Liver (tissue), 9 donors: ENCODE results near the gene RAP1GAP2. TPM values are rescaled to one million over a fixed set of nuclear protein-coding genes. Genes with fewer than 3 reads are reported as not detected.

Experiments used
- DNase-seq: peaks from one replicate; pipeline ENCODE4 v3.0.0-alpha.2; 2017; ENCODE audit warnings: low spot score
- H3K27ac ChIP-seq, 2 donors: one replicate each; pipeline ENCODE4 v1.7.0; 2013; ENCODE audit warnings: inconsistent platforms in 2 of 2, low read length in 2 of 2, control low read depth in 1 of 2, low read depth in 1 of 2, mild to moderate bottlenecking in 1 of 2
- H3K27me3 ChIP-seq, 4 donors: one replicate each; pipeline versions ENCODE4 v1.6.1 to v1.7.0; 2013; ENCODE audit warnings: low read length in 3 of 4, inconsistent platforms in 1 of 4, mild to moderate bottlenecking in 1 of 4, moderate library complexity in 1 of 4; ENCODE audit not compliant: control insufficient read depth in 4 of 4, insufficient read depth in 4 of 4
- H3K36me3 ChIP-seq, 4 donors: one replicate each; pipeline versions ENCODE4 v1.6.1 to v1.7.0; 2013; ENCODE audit warnings: low read length in 3 of 4, mild to moderate bottlenecking in 3 of 4, low read depth in 1 of 4, moderate library complexity in 1 of 4; ENCODE audit not compliant: control insufficient read depth in 4 of 4, insufficient read depth in 3 of 4
- H3K4me1 ChIP-seq, 4 donors: one replicate each; pipeline versions ENCODE4 v1.6.1 to v1.7.0; 2013; ENCODE audit warnings: low read length in 3 of 4, mild to moderate bottlenecking in 3 of 4, moderate library complexity in 1 of 4; ENCODE audit not compliant: control insufficient read depth in 4 of 4, insufficient read depth in 4 of 4
- H3K4me3 ChIP-seq, 3 donors: one replicate each; pipeline versions ENCODE4 v1.6.1 to v1.7.0; 2013; ENCODE audit warnings: low read length in 3 of 3, control low read depth in 1 of 3, low read depth in 1 of 3, mild to moderate bottlenecking in 1 of 3
- H3K9ac ChIP-seq, 2 donors: one replicate each; pipeline ENCODE4 v1.7.0; 2013; ENCODE audit warnings: low read length in 2 of 2, mild to moderate bottlenecking in 2 of 2, moderate library complexity in 2 of 2, control low read depth in 1 of 2, low read depth in 1 of 2
- H3K9me3 ChIP-seq, 4 donors: one replicate each; pipeline versions ENCODE4 v1.6.1 to v1.7.0; 2013; ENCODE audit warnings: low read length in 3 of 4; ENCODE audit not compliant: control insufficient read depth in 4 of 4
- EGR1 ChIP-seq, 2 donors: IDR thresholded peaks; 2 replicates each; pipeline ENCODE4 v1.6.1; 2016 to 2018; ENCODE audit warnings: antibody characterized with exemption in 2 of 2, low read depth in 2 of 2
- FOXA1 ChIP-seq: IDR thresholded peaks from 2 replicates; pipeline ENCODE4 v1.6.1; 2016; ENCODE audit warnings: antibody characterized with exemption
- FOXA2 ChIP-seq: IDR thresholded peaks from 2 replicates; pipeline ENCODE4 v1.6.1; 2016; ENCODE audit warnings: antibody characterized with exemption
- GABPA ChIP-seq, 2 donors: IDR thresholded peaks in 1 of 2; conservative IDR thresholded peaks in 1 of 2; 2 replicates each; pipeline ENCODE4 v1.6.1; 2016; ENCODE audit warnings: antibody characterized with exemption in 2 of 2, mild to moderate bottlenecking in 1 of 2, moderate library complexity in 1 of 2
- HNF4A ChIP-seq, 2 donors: conservative IDR thresholded peaks; 2 replicates each; pipeline ENCODE4 v1.6.1; 2016; ENCODE audit warnings: antibody characterized with exemption in 2 of 2, mild to moderate bottlenecking in 2 of 2
- NR2F2 ChIP-seq: IDR thresholded peaks from 2 replicates; pipeline ENCODE4 v1.6.1; 2016; ENCODE audit warnings: antibody characterized with exemption
- RAD21 ChIP-seq, 2 donors: IDR thresholded peaks; 2 replicates each; pipeline ENCODE4 v1.6.1; 2016; ENCODE audit warnings: antibody characterized with exemption in 2 of 2, mild to moderate bottlenecking in 2 of 2
- RXRA ChIP-seq, 2 donors: IDR thresholded peaks; 2 replicates each; pipeline ENCODE4 v1.6.1; 2017 to 2018; ENCODE audit warnings: antibody characterized with exemption in 2 of 2, mild to moderate bottlenecking in 1 of 2
- SP1 ChIP-seq: IDR thresholded peaks from 2 replicates; pipeline ENCODE4 v1.6.1; 2018; ENCODE audit warnings: antibody characterized with exemption, mild to moderate bottlenecking
- YY1 ChIP-seq: IDR thresholded peaks from 2 replicates; pipeline ENCODE4 v1.6.1; 2016; ENCODE audit warnings: antibody characterized with exemption, mild to moderate bottlenecking
- WGBS: extraction: QIAGEN DNeasy Blood & Tissue Kit; methylation state at CpG from one replicate; pipeline ENCODE4 v1.1.7; 2013; 5-methylcytosine and 5-hydroxymethylcytosine counted together
- polyA plus RNA-seq, 2 donors: library from polyadenylated mRNA; stranded (reverse) in 1 of 2; unstranded in 1 of 2; fragments of 200-250 nt in 1 of 2; fragments of >200 nt in 1 of 2; fragmentation: Nextera tagmentation in 1 of 2; extraction: Ambion mirVana in 1 of 2; gene quantifications; one replicate each; pipeline versions ENCODE4 v1.2.1 to v1.2.3, GENCODE V29; 2013 to 2015
- total RNA-seq, 2 donors: library from RNA; depleted of rRNA; stranded (reverse); fragments of >200 nt; gene quantifications; one replicate each; pipeline ENCODE4 v1.2.3, GENCODE V29; 2014
- TF ChIP-seq, protein P1 (sequence below): IDR thresholded peaks from 2 replicates; pipeline ENCODE4 v1.6.1; 2016; ENCODE audit warnings: antibody characterized with exemption
- TF ChIP-seq, protein P2 (sequence below): IDR thresholded peaks from 2 replicates; pipeline ENCODE4 v1.6.1; 2016; ENCODE audit warnings: antibody characterized with exemption
- TF ChIP-seq, protein P3 (sequence below): fragments of 150-350 bp; IDR thresholded peaks from 2 replicates; pipeline ENCODE4 v1.5.1; 2017; ENCODE audit warnings: improper control_type of control experiment, low read depth, low read length; ENCODE audit not compliant: missing input control
- TF ChIP-seq, protein P4 (sequence below): IDR thresholded peaks from 2 replicates; pipeline ENCODE4 v1.6.1; 2016; ENCODE audit warnings: antibody characterized with exemption, mild to moderate bottlenecking
- TF ChIP-seq, protein P5 (sequence below): IDR thresholded peaks from 2 replicates; pipeline ENCODE4 v1.6.1; 2016; ENCODE audit warnings: antibody characterized with exemption
- donor health status: healthy.
- donor health status: healthy.
- donor health status: healthy.
- donor health status: healthy.
- donor health status: healthy.

Gene RAP1GAP2
- total and polyA plus RNA-seq, 4 donors: 0.56 to 1.7 (median 1.1) TPM

DNA sequence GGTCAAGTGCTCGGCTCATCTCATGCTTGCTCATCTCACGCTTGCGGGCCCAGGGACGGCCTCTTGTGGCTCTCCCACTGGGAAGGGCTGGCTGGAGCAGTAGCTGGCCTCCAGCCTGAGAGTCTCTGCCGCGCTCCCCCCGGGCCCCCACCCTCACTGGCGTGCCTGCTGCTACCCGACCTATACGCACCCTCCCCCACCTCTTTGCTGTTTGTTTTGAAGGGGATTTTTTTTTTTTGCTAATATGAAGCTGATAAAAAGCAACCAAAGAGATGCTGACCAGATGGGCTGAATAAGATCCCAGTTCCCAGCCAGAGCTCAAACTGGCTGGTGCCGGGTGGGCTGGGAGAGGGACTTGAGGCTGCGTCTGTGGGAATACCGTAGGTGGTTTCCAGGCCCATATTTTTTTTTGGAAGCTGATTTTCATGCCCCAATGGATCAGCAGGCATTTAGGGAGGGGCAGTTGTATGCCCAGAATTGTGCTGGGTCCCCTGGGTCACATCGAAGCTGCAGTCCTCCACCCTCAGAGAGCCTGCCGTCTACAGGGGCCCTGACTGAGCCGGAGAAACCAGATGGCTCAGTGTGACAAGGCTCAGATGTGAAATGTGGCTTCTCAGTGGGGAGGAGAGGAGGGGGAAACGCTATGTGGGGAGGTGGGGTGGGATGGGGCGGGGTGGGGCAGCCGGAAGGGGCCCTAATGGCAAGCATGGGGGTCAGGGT is 115.0 kb downstream of the RAP1GAP2 start:
- Histone ChIP-seq H3K9me3 (peaks cover 0 to 2% (median 0%) of the 10 kb centered on the region in 4 donors), H3K9ac (no peak overlapping the region), H3K4me1 (no peaks in the 10 kb centered on the region), H3K27ac (no peak overlapping the region), H3K36me3 (no peaks in the 10 kb centered on the region), H3K4me3 (no peak overlapping the region), H3K27me3 (no peaks in the 10 kb centered on the region)
- WGBS: 75% methylated on average over 19 of the region's 19 CpGs
- DNase-seq: no peak
- TF ChIP-seq FOXA2 (no peak), HNF4A (conservative IDR thresholded peaks at IDR 0.05) (no peak), EGR1 (IDR thresholded peaks at IDR 0.05; ENCODE audit: low read depth in 2 of 2) (no peak), FOXA1 (no peak), NR2F2 (no peak), RAD21 (IDR thresholded peaks at IDR 0.05) (no peak), RXRA (IDR thresholded peaks at IDR 0.05) (no peak), GABPA (IDR thresholded peaks at IDR 0.05 in 1 of 2, conservative IDR thresholded peaks at IDR 0.05 in 1 of 2) (no peak), YY1 (no peak)
- TF ChIP-seq, protein P1, sequence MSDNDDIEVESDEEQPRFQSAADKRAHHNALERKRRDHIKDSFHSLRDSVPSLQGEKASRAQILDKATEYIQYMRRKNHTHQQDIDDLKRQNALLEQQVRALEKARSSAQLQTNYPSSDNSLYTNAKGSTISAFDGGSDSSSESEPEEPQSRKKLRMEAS: no peak
- TF ChIP-seq, protein P2, sequence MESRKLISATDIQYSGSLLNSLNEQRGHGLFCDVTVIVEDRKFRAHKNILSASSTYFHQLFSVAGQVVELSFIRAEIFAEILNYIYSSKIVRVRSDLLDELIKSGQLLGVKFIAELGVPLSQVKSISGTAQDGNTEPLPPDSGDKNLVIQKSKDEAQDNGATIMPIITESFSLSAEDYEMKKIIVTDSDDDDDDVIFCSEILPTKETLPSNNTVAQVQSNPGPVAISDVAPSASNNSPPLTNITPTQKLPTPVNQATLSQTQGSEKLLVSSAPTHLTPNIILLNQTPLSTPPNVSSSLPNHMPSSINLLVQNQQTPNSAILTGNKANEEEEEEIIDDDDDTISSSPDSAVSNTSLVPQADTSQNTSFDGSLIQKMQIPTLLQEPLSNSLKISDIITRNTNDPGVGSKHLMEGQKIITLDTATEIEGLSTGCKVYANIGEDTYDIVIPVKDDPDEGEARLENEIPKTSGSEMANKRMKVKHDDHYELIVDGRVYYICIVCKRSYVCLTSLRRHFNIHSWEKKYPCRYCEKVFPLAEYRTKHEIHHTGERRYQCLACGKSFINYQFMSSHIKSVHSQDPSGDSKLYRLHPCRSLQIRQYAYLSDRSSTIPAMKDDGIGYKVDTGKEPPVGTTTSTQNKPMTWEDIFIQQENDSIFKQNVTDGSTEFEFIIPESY: no peak
- TF ChIP-seq, protein P3, sequence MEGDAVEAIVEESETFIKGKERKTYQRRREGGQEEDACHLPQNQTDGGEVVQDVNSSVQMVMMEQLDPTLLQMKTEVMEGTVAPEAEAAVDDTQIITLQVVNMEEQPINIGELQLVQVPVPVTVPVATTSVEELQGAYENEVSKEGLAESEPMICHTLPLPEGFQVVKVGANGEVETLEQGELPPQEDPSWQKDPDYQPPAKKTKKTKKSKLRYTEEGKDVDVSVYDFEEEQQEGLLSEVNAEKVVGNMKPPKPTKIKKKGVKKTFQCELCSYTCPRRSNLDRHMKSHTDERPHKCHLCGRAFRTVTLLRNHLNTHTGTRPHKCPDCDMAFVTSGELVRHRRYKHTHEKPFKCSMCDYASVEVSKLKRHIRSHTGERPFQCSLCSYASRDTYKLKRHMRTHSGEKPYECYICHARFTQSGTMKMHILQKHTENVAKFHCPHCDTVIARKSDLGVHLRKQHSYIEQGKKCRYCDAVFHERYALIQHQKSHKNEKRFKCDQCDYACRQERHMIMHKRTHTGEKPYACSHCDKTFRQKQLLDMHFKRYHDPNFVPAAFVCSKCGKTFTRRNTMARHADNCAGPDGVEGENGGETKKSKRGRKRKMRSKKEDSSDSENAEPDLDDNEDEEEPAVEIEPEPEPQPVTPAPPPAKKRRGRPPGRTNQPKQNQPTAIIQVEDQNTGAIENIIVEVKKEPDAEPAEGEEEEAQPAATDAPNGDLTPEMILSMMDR: no peak
- TF ChIP-seq, protein P4, sequence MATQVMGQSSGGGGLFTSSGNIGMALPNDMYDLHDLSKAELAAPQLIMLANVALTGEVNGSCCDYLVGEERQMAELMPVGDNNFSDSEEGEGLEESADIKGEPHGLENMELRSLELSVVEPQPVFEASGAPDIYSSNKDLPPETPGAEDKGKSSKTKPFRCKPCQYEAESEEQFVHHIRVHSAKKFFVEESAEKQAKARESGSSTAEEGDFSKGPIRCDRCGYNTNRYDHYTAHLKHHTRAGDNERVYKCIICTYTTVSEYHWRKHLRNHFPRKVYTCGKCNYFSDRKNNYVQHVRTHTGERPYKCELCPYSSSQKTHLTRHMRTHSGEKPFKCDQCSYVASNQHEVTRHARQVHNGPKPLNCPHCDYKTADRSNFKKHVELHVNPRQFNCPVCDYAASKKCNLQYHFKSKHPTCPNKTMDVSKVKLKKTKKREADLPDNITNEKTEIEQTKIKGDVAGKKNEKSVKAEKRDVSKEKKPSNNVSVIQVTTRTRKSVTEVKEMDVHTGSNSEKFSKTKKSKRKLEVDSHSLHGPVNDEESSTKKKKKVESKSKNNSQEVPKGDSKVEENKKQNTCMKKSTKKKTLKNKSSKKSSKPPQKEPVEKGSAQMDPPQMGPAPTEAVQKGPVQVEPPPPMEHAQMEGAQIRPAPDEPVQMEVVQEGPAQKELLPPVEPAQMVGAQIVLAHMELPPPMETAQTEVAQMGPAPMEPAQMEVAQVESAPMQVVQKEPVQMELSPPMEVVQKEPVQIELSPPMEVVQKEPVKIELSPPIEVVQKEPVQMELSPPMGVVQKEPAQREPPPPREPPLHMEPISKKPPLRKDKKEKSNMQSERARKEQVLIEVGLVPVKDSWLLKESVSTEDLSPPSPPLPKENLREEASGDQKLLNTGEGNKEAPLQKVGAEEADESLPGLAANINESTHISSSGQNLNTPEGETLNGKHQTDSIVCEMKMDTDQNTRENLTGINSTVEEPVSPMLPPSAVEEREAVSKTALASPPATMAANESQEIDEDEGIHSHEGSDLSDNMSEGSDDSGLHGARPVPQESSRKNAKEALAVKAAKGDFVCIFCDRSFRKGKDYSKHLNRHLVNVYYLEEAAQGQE: no peak

DNA sequence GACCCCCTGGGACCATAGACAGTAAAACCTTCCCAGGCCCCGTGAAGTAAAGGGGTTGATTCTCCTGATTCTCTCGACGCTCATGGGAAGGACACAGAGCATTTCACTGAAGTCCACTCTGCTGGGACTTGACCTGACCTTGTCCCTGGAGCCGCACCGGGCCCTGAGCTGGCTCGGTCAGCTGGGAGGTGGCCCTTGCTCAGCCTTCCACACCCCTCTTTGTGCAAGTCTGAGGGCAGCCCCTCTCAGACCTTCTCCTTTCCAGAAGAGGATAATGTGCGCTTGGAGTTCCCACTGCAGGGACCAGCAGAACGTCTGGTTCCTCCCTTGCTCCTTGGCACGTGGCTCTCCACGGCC is 115.5 kb downstream of the RAP1GAP2 start:
- no peaks in the 10 kb centered on the region for H3K4me1 ChIP-seq
- no peaks in the 10 kb centered on the region for H3K36me3 ChIP-seq
- TF ChIP-seq, protein P5, sequence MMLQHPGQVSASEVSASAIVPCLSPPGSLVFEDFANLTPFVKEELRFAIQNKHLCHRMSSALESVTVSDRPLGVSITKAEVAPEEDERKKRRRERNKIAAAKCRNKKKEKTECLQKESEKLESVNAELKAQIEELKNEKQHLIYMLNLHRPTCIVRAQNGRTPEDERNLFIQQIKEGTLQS: no peak
- TF ChIP-seq SP1: no peak
- TF ChIP-seq FOXA1: no peak
- TF ChIP-seq, protein P3: no peak
- H3K9me3 ChIP-seq: peaks cover 0 to 2% (median 0%) of the 10 kb centered on the region in 4 donors
- H3K4me3 ChIP-seq: no peak overlapping the region
- H3K27ac ChIP-seq: no peak overlapping the region
- no peak for DNase-seq
- H3K9ac ChIP-seq: no peak overlapping the region
- no peaks in the 10 kb centered on the region for H3K27me3 ChIP-seq
- whole genome bisulfite sequencing: 75% methylated on average over 10 of the region's 10 CpGs
